ENCODE results near the gene CNIH2.
"Not testable (repeated sequence)": the region's sequence is repeated elsewhere in the genome, so short reads cannot be mapped to it uniquely, and the experiment has no call there.

Gene CNIH2

GRCh38 chr11:66316849-66317251, 38.9 kb downstream of the CNIH2 start, which contains the start of gene CD248:
TSS of gene CD248 (minus strand) at chr11:66317044. CDS start at chr11:66317027, 17 bp downstream.
- DNase-seq, result no peak

DNA sequence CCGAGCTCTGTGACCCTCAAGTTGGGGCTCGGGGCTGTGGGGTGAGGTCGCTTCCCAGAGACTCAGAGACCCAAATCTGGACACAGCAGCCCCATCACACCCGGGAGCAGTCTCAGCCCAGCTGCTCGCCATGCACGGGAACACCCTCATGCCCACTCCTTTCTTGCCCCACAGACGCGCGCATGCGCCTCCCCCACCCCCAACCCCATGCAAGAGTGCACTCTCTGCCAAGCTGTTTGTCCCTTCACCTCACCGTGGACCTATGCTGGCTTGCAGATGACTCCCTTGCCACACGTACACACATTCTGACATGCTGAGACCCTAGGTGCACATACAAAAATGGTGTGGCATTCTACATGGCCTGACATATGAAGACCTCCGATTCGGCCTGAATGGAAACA, 39.3 kb downstream of the CNIH2 start:
- no peak for DNase-seq

GRCh38 chr11:66317723-66318599, 40.0 kb downstream of the CNIH2 start:
- DNase-seq, result no peak

DNA sequence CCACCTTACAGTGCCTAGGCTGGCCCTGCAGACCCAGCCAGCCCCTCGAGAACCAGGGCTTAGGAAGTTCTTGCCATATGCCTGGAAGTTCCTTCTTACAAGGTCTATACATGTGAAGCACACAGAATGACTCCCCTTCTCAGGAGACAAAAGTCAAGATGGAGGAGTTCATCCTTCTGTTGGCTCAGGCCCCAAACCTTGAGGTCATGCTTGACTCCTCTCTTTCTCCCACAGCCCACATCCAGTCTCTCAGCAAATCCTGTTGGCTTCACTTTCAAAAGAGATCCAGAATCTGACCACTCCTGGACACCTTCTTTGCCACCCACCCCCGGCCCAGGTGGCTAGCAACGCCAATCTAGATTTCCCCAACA, 40.6 kb downstream of the CNIH2 start:
- no peak for DNase-seq

DNA sequence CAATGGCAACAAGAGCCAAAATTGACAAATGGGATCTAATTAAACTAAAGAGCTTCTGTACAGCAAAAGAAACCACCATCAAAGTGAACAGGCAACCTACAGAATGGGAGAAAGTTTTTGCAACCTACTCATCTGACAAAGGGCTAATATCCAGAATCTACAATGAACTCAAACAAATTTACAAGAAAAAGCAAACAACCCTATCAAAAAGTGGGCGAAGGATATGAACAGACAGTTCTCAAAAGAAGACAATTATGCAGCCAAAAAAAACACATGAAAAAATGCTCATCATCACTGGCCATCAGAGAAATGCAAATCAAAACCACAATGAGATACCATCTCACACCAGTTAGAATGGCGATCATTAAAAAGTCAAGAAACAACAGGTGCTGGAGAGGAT, 42.3 kb downstream of the CNIH2 start:
- DNase-seq, result not testable (repeated sequence)

GRCh38 chr11:66320748-66321147, 42.8 kb downstream of the CNIH2 start:
- not testable (repeated sequence) for DNase-seq

DNA sequence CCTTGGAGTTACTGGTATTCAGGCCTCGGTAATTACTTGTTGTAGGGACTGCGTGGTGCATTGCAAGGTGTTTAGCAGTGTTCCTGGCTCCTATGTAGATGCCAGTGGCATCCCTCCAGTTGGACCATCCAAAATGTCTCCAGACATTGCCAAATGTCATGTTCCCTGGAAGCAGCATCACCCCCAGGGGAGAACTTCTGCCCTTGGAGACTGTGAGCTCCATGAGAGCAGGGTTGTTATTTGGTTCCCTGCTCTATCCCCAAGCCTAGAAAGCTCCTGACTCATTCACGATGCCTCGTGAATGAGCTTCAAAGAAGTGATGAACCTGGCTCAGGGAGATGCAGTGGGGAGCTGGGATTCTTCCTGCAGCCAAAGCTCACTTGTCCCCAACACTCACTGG, 43.6 kb downstream of the CNIH2 start:
- DNase-seq, result no peak

DNA sequence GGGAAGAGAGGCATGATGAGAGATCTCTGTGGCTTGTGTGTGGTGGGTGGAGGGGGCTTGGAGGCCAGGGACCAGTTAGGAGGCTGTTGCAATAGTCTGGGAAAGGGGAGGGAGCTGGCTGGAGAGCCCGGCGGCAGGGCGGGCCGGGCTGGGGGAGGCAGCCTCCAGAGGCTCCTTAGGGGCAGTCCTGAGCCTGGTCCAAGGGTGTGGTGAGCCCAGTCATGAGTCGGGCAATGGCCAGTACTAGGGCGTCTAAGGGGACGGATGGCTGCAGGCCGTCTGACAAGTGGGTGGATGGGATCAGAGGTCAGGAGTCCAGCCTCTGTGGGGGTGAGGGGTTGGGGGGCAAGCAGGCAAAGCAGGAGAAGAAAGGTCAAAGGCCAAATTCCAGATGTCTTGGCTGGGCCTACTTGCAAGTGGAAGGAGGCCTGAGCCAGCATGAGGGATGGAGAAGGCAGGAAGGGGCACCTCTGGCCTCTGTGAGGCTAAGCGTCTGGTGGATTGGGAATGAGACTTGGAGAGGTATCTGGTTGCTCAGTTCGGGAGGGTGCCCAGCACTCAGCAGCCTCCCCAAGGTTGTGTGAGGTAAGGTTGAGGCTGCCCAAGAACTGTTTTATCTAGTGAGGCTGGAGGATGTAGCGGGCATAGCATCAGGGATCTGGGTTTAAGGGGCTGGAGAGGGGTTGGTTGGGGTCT, 44.9 kb downstream of the CNIH2 start:
- DNase-seq, result no peak

DNA sequence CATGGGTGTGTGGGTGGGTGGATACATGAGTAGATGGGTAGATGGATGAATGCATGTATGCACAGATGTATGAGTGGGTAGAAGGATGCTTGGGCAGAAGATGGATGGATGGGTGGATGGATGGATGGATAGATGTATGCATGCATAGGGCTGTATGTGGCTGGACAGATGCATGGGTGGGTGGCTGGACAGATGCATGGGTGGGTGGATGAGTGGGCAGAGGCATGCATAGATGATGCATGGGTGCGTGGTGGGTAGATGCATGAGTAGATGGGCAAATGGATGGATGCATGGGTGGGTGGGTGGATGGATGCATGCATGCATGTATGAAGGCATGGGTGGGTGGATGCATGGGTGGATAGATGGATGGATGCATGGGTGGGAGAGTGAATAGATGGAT, 45.7 kb downstream of the CNIH2 start:
- no peak for DNase-seq

- DNase-seq, result no peak
Observed at GRCh38 chr11:66324664-66325063, 46.7 kb downstream of the CNIH2 start.

- DNase-seq, result no peak
Observed at GRCh38 chr11:66325263-66325671, 47.3 kb downstream of the CNIH2 start.

DNA sequence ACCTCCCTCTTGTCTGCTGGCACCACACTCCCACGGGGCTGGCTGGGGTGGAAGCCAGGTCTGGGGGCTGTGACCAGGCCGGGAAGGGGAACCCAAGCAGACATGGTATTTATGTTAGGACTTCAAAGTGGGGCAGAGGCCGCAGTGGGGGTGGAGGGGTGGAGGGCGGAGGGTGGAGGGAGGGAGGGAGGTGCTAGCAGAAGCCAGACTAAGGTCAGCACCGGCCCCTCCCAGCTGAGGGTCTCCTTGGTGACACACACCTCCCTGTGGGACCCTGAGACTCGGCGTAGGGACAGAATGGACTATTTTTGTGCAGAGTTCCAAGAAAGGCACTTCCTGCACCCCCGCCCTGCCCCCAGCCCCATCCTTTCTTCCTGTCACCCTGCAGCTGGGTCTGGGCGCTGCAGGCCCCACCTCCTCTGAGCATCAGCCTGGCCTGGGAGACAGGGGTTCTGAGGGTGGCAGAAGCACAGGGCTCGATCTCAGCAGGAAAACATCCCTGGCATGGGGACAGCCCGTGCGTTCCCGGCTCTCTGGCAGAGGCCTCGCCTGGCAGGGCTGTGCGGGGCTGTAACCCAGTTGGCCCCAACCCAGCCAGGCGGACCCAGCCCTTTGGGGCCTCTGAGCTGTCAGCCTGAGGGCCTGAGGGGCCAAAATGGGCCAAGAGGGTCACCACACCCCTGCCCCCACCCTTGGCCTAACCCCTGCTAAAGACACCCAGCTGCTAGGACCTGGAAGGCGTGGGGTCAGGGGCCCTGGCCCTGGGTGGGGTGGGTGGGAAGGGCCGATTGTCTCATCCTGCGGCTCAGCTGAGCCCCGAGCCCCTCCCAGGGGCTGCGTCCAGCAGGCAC, 48.5 kb downstream of the CNIH2 start:
- DNase-seq, result no peak

DNA sequence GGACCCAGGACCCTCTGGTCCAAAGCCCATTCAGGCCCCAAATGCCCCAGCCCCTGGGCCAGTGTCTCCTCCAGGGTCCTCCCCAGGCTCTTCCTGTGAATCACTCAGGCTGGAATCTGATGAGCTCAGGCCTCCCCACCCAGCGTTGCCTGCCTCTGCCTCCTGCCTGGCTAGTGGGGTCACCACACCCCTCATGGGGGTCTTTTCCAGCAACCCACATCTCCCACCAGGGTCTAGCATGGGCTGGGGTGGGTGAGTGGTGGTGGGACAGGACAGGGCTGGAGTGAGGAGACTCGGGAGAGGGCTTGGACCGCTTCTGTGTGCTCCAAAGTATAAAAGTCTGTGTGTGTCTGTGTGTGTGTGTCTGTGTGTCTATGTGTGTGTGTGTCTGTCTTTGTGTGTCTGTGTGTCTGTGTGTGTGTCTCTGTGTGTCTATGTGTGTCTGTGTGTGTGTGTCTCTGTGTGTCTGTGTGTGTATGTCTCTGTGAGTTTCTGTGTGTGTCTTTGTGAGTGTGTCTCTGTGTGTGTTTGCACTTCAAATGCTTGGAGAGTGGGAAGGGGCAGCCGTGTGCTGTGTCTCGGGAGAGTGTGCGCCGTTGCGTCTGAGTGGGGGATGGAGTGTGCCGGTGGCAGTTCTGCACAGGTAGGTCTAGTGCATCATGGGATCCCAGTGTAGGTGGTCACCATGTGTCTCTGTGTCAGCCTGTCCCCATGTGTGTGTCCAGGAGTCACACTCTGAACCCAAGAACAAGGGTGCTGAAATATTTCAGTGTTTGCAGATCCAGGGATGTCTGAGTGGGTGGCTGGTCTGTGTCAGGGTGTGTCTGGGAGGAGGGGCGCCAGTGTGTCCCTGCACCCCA, 49.4 kb downstream of the CNIH2 start:
- no peak for DNase-seq

GRCh38 chr11:66328031-66328301, 50.0 kb downstream of the CNIH2 start:
- no peak for DNase-seq

DNA sequence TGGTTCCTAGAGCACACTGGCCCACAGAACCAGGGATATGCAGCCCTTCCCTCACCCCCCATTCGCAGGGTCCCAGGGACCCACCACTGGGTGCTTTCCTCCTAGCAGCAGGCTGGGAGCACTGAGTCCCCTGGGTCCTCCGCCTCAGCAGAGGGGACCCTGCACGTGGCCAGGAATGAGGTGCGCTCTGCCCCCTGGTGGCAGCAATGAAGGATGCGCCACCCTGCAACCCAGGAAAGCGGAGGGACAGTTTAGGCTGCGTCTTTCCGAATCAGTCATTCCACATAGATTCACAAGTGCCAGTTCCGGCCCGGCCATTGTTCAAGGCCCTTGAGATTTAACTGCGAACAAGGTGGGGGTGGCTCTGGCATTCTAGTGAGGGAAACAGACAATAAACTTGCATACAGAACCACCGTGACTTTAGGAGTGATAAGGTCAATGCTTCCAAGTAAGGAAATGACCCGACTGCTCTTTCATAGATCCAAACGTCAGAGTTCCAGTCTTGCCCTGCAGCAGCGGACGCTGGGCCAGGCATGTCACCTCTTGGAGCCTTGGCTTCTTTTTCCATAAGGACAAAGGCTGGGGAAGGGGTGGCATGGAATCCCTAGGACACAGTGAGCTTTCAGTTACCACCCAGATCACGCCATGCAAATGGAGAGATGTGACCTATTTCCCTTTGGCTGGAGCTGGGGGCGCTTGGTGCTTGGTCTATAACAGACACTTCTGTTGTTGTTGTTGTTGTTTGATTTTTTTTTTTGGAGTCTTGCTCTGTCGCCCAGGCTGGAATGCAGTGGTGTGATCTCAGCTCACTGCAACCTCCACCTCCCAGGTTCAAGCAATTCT, 50.5 kb downstream of the CNIH2 start:
- peak; percentile 68 to 81 (median 69) for DNase-seq

DNA sequence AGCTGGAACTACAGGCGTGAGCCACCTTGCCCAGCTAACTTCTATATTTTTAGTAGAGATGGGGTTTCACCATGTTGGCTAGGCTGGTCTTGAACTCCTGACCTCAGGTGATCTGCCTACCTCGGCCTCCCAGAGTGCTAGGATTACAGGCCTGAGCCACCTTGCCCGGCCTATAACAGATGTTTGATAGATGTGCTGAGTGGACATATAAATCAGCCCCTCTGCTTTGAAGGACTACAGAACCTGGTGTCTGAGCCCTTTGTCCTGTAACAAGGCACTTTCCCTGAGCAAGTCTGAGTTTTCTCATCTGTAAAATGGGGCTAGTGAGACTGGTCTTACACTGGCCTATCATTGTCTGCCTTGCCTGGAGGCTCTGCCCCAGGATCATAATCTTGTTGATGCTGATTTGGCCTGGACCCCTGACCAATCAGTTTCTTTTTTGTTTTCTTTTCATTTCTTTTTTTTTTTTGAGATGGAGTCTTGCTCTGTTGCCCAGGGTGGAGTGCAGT, 51.2 kb downstream of the CNIH2 start:
- no peak for DNase-seq

- DNase-seq, result no peak
Observed at GRCh38 chr11:66330931-66331330, 53.0 kb downstream of the CNIH2 start.

- DNase-seq, result no peak
Observed at GRCh38 chr11:66331542-66332370, 53.8 kb downstream of the CNIH2 start.

DNA sequence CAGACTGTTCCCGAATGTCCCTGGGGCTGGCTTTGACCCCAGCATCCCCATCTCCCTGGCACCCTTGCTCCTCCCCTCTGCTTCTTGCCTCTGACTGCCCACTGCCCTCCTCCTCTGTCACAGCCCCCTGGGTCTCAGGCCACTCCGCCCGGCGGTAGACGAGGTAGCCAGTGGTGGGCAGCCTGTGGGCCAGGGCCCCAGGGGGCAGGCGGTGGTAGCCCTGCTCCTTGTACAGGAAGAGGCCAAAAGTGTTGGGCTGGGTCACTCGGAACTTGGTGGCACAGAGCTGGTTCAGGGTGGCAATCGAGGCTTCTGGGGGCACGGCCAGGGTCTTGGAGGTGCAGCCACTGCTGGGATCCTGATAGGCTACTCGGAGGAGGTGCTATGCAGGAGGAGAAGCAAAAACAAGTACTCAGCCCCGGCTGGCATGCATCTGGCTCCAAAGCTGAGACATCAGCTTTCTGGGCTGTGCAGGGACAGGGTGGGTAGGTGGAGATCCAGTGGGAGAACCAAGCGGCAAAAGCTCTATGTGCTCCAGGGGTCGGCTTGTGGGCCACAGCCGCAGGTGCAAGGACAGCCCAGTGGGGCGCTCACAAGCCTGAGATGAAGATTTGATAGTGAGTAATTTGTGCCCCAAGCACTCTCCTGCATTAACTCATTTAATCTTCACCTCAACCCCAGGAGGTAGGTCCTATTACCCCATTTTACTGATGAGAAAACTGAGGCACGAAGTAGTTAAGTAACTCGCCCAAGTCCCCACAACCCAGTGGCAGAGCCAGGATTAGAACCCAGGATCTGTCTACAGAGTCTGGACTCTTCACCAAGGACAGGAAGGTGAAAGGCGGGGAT, 54.6 kb downstream of the CNIH2 start:
- DNase-seq, result no peak

Measured in NCI-H1417 (cell line).